WTC11 (cell line): ENCODE data around the gene ZC3H8.

Experiments
- SMAD3 ChIP-seq: sonication (generic); formaldehyde crosslinking; IDR thresholded peaks from 2 replicates; pipeline ENCODE4 v1.8.0; 2022; ENCODE audit warnings: missing genetic modification reagents, mild to moderate bottlenecking, borderline replicate concordance
- SP1 ChIP-seq: sonication (generic); formaldehyde crosslinking; conservative IDR thresholded peaks from 2 replicates; pipeline ENCODE4 v1.8.1; 2022; ENCODE audit warnings: missing genetic modification reagents
- TF ChIP-seq, protein P1 (sequence below): fragments of 200-600 bp; IDR thresholded peaks from 2 replicates; pipeline ENCODE4 v1.8.0; 2022; ENCODE audit warnings: antibody characterized with exemption
- TF ChIP-seq, protein P2 (sequence below): sonication (generic); formaldehyde crosslinking; IDR thresholded peaks from 2 replicates; pipeline ENCODE4 v1.8.0; 2023; ENCODE audit warnings: missing genetic modification reagents
- TF ChIP-seq, protein P3 (sequence below): sonication (generic); formaldehyde crosslinking; conservative IDR thresholded peaks from 2 replicates; pipeline ENCODE4 v1.8.1; 2023; ENCODE audit warnings: mild to moderate bottlenecking, low read depth, missing genetic modification reagents, moderate library complexity
- TF ChIP-seq, protein P4 (sequence below): sonication (generic); formaldehyde crosslinking; IDR thresholded peaks from 2 replicates; pipeline ENCODE4 v1.8.0; 2022; ENCODE audit warnings: mild to moderate bottlenecking, missing genetic modification reagents

DNA sequence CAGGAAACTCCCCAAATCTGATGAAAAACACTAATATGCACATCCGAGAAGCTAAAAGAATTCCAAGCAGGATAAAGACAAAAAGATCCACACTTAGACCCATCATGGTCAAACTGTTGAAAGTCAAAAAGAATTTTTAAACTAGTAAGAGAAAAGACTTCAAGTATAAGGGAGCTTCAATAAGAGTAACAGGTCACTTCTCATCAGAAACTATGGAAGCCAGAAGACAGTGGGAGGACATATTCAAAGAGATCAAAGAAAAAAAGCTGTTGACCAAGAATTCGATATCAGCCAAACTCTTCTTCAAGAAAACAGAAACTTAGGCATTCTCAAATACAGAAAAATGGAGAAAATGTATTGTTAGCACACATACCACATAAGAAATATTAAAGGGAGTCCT lies 50.4 kb downstream of the ZC3H8 start:
- TF ChIP-seq, protein P1, sequence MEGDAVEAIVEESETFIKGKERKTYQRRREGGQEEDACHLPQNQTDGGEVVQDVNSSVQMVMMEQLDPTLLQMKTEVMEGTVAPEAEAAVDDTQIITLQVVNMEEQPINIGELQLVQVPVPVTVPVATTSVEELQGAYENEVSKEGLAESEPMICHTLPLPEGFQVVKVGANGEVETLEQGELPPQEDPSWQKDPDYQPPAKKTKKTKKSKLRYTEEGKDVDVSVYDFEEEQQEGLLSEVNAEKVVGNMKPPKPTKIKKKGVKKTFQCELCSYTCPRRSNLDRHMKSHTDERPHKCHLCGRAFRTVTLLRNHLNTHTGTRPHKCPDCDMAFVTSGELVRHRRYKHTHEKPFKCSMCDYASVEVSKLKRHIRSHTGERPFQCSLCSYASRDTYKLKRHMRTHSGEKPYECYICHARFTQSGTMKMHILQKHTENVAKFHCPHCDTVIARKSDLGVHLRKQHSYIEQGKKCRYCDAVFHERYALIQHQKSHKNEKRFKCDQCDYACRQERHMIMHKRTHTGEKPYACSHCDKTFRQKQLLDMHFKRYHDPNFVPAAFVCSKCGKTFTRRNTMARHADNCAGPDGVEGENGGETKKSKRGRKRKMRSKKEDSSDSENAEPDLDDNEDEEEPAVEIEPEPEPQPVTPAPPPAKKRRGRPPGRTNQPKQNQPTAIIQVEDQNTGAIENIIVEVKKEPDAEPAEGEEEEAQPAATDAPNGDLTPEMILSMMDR = no peak
- TF ChIP-seq, protein P2, sequence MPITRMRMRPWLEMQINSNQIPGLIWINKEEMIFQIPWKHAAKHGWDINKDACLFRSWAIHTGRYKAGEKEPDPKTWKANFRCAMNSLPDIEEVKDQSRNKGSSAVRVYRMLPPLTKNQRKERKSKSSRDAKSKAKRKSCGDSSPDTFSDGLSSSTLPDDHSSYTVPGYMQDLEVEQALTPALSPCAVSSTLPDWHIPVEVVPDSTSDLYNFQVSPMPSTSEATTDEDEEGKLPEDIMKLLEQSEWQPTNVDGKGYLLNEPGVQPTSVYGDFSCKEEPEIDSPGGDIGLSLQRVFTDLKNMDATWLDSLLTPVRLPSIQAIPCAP = no peak
- TF ChIP-seq, protein P3, sequence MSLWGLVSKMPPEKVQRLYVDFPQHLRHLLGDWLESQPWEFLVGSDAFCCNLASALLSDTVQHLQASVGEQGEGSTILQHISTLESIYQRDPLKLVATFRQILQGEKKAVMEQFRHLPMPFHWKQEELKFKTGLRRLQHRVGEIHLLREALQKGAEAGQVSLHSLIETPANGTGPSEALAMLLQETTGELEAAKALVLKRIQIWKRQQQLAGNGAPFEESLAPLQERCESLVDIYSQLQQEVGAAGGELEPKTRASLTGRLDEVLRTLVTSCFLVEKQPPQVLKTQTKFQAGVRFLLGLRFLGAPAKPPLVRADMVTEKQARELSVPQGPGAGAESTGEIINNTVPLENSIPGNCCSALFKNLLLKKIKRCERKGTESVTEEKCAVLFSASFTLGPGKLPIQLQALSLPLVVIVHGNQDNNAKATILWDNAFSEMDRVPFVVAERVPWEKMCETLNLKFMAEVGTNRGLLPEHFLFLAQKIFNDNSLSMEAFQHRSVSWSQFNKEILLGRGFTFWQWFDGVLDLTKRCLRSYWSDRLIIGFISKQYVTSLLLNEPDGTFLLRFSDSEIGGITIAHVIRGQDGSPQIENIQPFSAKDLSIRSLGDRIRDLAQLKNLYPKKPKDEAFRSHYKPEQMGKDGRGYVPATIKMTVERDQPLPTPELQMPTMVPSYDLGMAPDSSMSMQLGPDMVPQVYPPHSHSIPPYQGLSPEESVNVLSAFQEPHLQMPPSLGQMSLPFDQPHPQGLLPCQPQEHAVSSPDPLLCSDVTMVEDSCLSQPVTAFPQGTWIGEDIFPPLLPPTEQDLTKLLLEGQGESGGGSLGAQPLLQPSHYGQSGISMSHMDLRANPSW (CRISPR knock-in tag) = no peak
- no peak for TF ChIP-seq SMAD3 (CRISPR knock-in tag)
- no peak for TF ChIP-seq SP1
- TF ChIP-seq, protein P4, sequence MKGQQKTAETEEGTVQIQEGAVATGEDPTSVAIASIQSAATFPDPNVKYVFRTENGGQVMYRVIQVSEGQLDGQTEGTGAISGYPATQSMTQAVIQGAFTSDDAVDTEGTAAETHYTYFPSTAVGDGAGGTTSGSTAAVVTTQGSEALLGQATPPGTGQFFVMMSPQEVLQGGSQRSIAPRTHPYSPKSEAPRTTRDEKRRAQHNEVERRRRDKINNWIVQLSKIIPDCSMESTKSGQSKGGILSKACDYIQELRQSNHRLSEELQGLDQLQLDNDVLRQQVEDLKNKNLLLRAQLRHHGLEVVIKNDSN (CRISPR knock-in tag) = no peak
